Subcutaneous abdominal adipose tissue (tissue), 5 donors: ENCODE results near the gene RPUSD4.

Source experiments
- H3K27ac ChIP-seq: one replicate; pipeline ENCODE4 v1.7.0; 2013; ENCODE audit warnings: low read depth, mild to moderate bottlenecking, inconsistent platforms, low read length, moderate library complexity
- H3K27me3 ChIP-seq, 5 donors: one replicate each; pipeline ENCODE4 v1.7.0; 2013; ENCODE audit warnings: low read length in 5 of 5, inconsistent platforms in 1 of 5; ENCODE audit not compliant: control insufficient read depth in 5 of 5, insufficient read depth in 4 of 5
- H3K36me3 ChIP-seq, 5 donors: one replicate each; pipeline ENCODE4 v1.7.0; 2013; ENCODE audit warnings: low read length in 5 of 5; ENCODE audit not compliant: control insufficient read depth in 5 of 5, insufficient read depth in 5 of 5
- H3K4me1 ChIP-seq, 5 donors: one replicate each; pipeline ENCODE4 v1.7.0; 2013; ENCODE audit warnings: low read length in 5 of 5, mild to moderate bottlenecking in 3 of 5, moderate library complexity in 1 of 5; ENCODE audit not compliant: control insufficient read depth in 5 of 5, insufficient read depth in 5 of 5
- H3K4me3 ChIP-seq, 5 donors: one replicate each; pipeline ENCODE4 v1.7.0; 2013; ENCODE audit warnings: low read length in 5 of 5, low read depth in 1 of 5
- H3K9ac ChIP-seq, 5 donors: one replicate each; pipeline ENCODE4 v1.7.0; 2013; ENCODE audit warnings: low read length in 5 of 5, mild to moderate bottlenecking in 4 of 5, moderate library complexity in 3 of 5
- H3K9me3 ChIP-seq, 5 donors: one replicate each; pipeline ENCODE4 v1.7.0; 2013; ENCODE audit warnings: low read length in 5 of 5; ENCODE audit not compliant: control insufficient read depth in 5 of 5
- donor health status: healthy.
- donor health status: healthy.
- donor health status: healthy.
- donor health status: healthy.
- donor health status: healthy.

RPUSD4 gene

GRCh38 chr11:126214441-126214840 is 3.0 kb upstream of the RPUSD4 start:
- no peak overlapping the region for H3K4me3 ChIP-seq
- peaks cover 0 to 5% (median 4%) of the 10 kb centered on the region in 5 donors for H3K36me3 ChIP-seq
- peak overlapping the region in 1 of 5 donors; percentile 31 for H3K9ac ChIP-seq
- no peaks in the 10 kb centered on the region for H3K27me3 ChIP-seq
- H3K9me3 ChIP-seq, result no peaks in the 10 kb centered on the region
- no peak overlapping the region for H3K27ac ChIP-seq
- peaks cover 2 to 34% (median 28%) of the 10 kb centered on the region in 5 donors for H3K4me1 ChIP-seq

- peaks cover 3 to 17% (median 17%) of the 10 kb centered on the region in 5 donors for H3K36me3 ChIP-seq
Observed at GRCh38 chr11:126212089-126212660, 725 bp upstream of the RPUSD4 start.

GRCh38 chr11:126210871-126211235 is 597 bp downstream of the RPUSD4 start:
- Histone ChIP-seq H3K4me1 (peaks cover 2 to 34% (median 28%) of the 10 kb centered on the region in 5 donors), H3K36me3 (peaks cover 3 to 27% (median 21%) of the 10 kb centered on the region in 5 donors), H3K9ac (peak overlapping the region; percentile 75 to 98 (median 91)), H3K27ac (peak overlapping the region; percentile 76), H3K27me3 (no peaks in the 10 kb centered on the region), H3K4me3 (peak overlapping the region; percentile 84 to 100 (median 91)), H3K9me3 (no peaks in the 10 kb centered on the region)

More at GRCh38 chr11:126212089-126212660, 725 bp upstream of the RPUSD4 start:
- Histone ChIP-seq H3K27me3 (no peaks in the 10 kb centered on the region), H3K4me1 (peaks cover 2 to 34% (median 28%) of the 10 kb centered on the region in 5 donors), H3K9ac (peak overlapping the region; percentile 64 to 98 (median 91)), H3K9me3 (no peaks in the 10 kb centered on the region), H3K4me3 (peak overlapping the region; percentile 70 to 99 (median 90)), H3K27ac (peak overlapping the region; percentile 76)

- no peaks in the 10 kb centered on the region for H3K9me3 ChIP-seq
- no peak overlapping the region for H3K4me3 ChIP-seq
- H3K36me3 ChIP-seq, result peaks cover 16 to 57% (median 50%) of the 10 kb centered on the region in 5 donors
- H3K27me3 ChIP-seq, result no peaks in the 10 kb centered on the region
- peaks cover 5 to 29% (median 26%) of the 10 kb centered on the region in 5 donors for H3K4me1 ChIP-seq
- no peak overlapping the region for H3K9ac ChIP-seq
- no peak overlapping the region for H3K27ac ChIP-seq
Observed at GRCh38 chr11:126207896-126208295, 3.6 kb downstream of the RPUSD4 start.

- no peak overlapping the region for H3K4me3 ChIP-seq
- H3K36me3 ChIP-seq, result peaks cover 23 to 82% (median 69%) of the 10 kb centered on the region in 5 donors
- H3K27ac ChIP-seq, result no peak overlapping the region
- no peaks in the 10 kb centered on the region for H3K27me3 ChIP-seq
- H3K9ac ChIP-seq, result no peak overlapping the region
- H3K4me1 ChIP-seq, result peaks cover 3 to 18% (median 14%) of the 10 kb centered on the region in 5 donors
- H3K9me3 ChIP-seq, result no peaks in the 10 kb centered on the region
Observed at GRCh38 chr11:126205359-126205758, 6.1 kb downstream of the RPUSD4 start.

GRCh38 chr11:126202646-126203359 is 8.6 kb downstream of the RPUSD4 start:
- H3K9me3 ChIP-seq, result no peaks in the 10 kb centered on the region
- peaks cover 20 to 84% (median 72%) of the 10 kb centered on the region in 5 donors for H3K36me3 ChIP-seq
- H3K9ac ChIP-seq, result peak overlapping the region in 1 of 5 donors; percentile 12
- H3K4me1 ChIP-seq, result peaks cover 3 to 20% (median 16%) of the 10 kb centered on the region in 5 donors
- H3K27ac ChIP-seq, result peak overlapping the region; percentile 60
- no peaks in the 10 kb centered on the region for H3K27me3 ChIP-seq
- H3K4me3 ChIP-seq, result peak overlapping the region in 1 of 5 donors; percentile 26

GRCh38 chr11:126198648-126199047 is 12.8 kb downstream of the RPUSD4 start:
- peaks cover 7 to 71% (median 68%) of the 10 kb centered on the region in 5 donors for H3K36me3 ChIP-seq

GRCh38 chr11:126197277-126197939 is 14.0 kb downstream of the RPUSD4 start:
- H3K27ac ChIP-seq, result peak overlapping the region; percentile 48
- H3K36me3 ChIP-seq, result peaks cover 6 to 67% (median 66%) of the 10 kb centered on the region in 5 donors
- peaks cover 0 to 26% (median 17%) of the 10 kb centered on the region in 5 donors for H3K4me1 ChIP-seq
- H3K9me3 ChIP-seq, result peaks cover 0 to 5% (median 0%) of the 10 kb centered on the region in 5 donors
- H3K9ac ChIP-seq, result no peak overlapping the region
- no peaks in the 10 kb centered on the region for H3K27me3 ChIP-seq
- peak overlapping the region in 1 of 5 donors; percentile 10 for H3K4me3 ChIP-seq

More at GRCh38 chr11:126198648-126199047, 12.8 kb downstream of the RPUSD4 start:
- peaks cover 0 to 5% (median 0%) of the 10 kb centered on the region in 5 donors for H3K9me3 ChIP-seq
- H3K27ac ChIP-seq, result no peak overlapping the region
- no peaks in the 10 kb centered on the region for H3K27me3 ChIP-seq
- H3K9ac ChIP-seq, result no peak overlapping the region
- peaks cover 3 to 31% (median 25%) of the 10 kb centered on the region in 5 donors for H3K4me1 ChIP-seq
- H3K4me3 ChIP-seq, result no peak overlapping the region

GRCh38 chr11:126195119-126195518 is 16.3 kb downstream of the RPUSD4 start:
- Histone ChIP-seq H3K4me1 (peaks cover 0 to 26% (median 16%) of the 10 kb centered on the region in 5 donors), H3K27ac (no peak overlapping the region), H3K4me3 (no peak overlapping the region), H3K9me3 (peaks cover 0 to 5% (median 0%) of the 10 kb centered on the region in 5 donors), H3K36me3 (peaks cover 0 to 67% (median 52%) of the 10 kb centered on the region in 5 donors), H3K27me3 (no peaks in the 10 kb centered on the region), H3K9ac (no peak overlapping the region)
